ENCODE measurements around the gene EPHB6. TPM values are rescaled to one million over a fixed set of nuclear protein-coding genes. Genes with fewer than 3 reads are reported as not detected.

Gene EPHB6
- total RNA-seq, 1 donor from 2014 or later = 15.7 TPM

- H3K4me3 ChIP-seq (ENCODE audit: insufficient read depth, low read depth, low read length) = no peak overlapping the region
- H3K27me3 ChIP-seq (ENCODE audit: insufficient read depth, low read length) = no peaks in the 10 kb centered on the region
- H3K79me2 ChIP-seq (ENCODE audit: insufficient read depth, low read length) = no peaks in the 10 kb centered on the region
- H4K20me1 ChIP-seq (ENCODE audit: insufficient read depth, low read length) = no peaks in the 10 kb centered on the region
- H3K9me3 ChIP-seq (ENCODE audit: insufficient read depth, low read depth, low read length) = no peaks in the 10 kb centered on the region
- no peak overlapping the region for H3K27ac ChIP-seq (ENCODE audit: low read depth, low read length)
- FAIRE-seq (no peak), DNase-seq (ENCODE audit: low read depth) (no peak)
- H3K4me2 ChIP-seq (ENCODE audit: low read length) = no peak overlapping the region
- Mint-ChIP-seq H3K4me1 (ENCODE audit: low read depth, unreplicated experiment) (no peaks in the 10 kb centered on the region), H3K9me3 (ENCODE audit: unreplicated experiment) (peaks cover 12% of the 10 kb centered on the region), H3K27me3 (ENCODE audit: low read depth, unreplicated experiment) (peaks cover 15% of the 10 kb centered on the region), H3K27ac (ENCODE audit: unreplicated experiment) (no peak overlapping the region), H3K4me3 (ENCODE audit: unreplicated experiment) (no peak overlapping the region), H3K36me3 (ENCODE audit: low read depth, unreplicated experiment) (peaks cover 6% of the 10 kb centered on the region)
- no peaks in the 10 kb centered on the region for H3K36me3 ChIP-seq (ENCODE audit: insufficient read depth, low read length)
- no peak overlapping the region for H2AFZ ChIP-seq (ENCODE audit: low read depth, low read length)
- H3K4me1 ChIP-seq (ENCODE audit: insufficient read depth, low read length) = no peaks in the 10 kb centered on the region
- H3K9ac ChIP-seq (ENCODE audit: low read length) = no peak overlapping the region
- TF ChIP-seq EZH2 (IDR thresholded peaks at IDR 0.05; ENCODE audit: insufficient read depth, low read length) (no peak), CTCF (IDR thresholded peaks at IDR 0.05; ENCODE audit: insufficient read depth, low read depth, low read length) (no peak)
Measured at GRCh38 chr7:142870566-142871259, 15.8 kb downstream of the EPHB6 start.

- Mint-ChIP-seq H3K27me3 (ENCODE audit: low read depth, unreplicated experiment) (peaks cover 22% of the 10 kb centered on the region), H3K4me3 (ENCODE audit: unreplicated experiment) (no peak overlapping the region), H3K27ac (ENCODE audit: unreplicated experiment) (no peak overlapping the region), H3K4me1 (ENCODE audit: low read depth, unreplicated experiment) (no peaks in the 10 kb centered on the region), H3K36me3 (ENCODE audit: low read depth, unreplicated experiment) (peaks cover 6% of the 10 kb centered on the region), H3K9me3 (ENCODE audit: unreplicated experiment) (peaks cover 12% of the 10 kb centered on the region)
- Histone ChIP-seq H3K27ac (ENCODE audit: low read depth, low read length) (no peak overlapping the region), H3K9me3 (ENCODE audit: insufficient read depth, low read depth, low read length) (no peaks in the 10 kb centered on the region), H3K4me3 (ENCODE audit: insufficient read depth, low read depth, low read length) (no peak overlapping the region), H4K20me1 (ENCODE audit: insufficient read depth, low read length) (no peaks in the 10 kb centered on the region), H3K4me1 (ENCODE audit: insufficient read depth, low read length) (no peaks in the 10 kb centered on the region), H3K27me3 (ENCODE audit: insufficient read depth, low read length) (no peaks in the 10 kb centered on the region), H3K36me3 (ENCODE audit: insufficient read depth, low read length) (no peaks in the 10 kb centered on the region), H2AFZ (ENCODE audit: low read depth, low read length) (no peak overlapping the region), H3K79me2 (ENCODE audit: insufficient read depth, low read length) (no peaks in the 10 kb centered on the region), H3K9ac (ENCODE audit: low read length) (no peak overlapping the region), H3K4me2 (ENCODE audit: low read length) (no peak overlapping the region)
- DNase-seq (ENCODE audit: low read depth) (no peak), FAIRE-seq (no peak)
- TF ChIP-seq CTCF (IDR thresholded peaks at IDR 0.05; ENCODE audit: insufficient read depth, low read depth, low read length) (no peak), EZH2 (IDR thresholded peaks at IDR 0.05; ENCODE audit: insufficient read depth, low read length) (no peak)
Measured at GRCh38 chr7:142871260-142872105, 16.6 kb downstream of the EPHB6 start.
